ENCODE measurements around the gene CHD9NB.

Gene CHD9NB

GRCh38 chr16:53022374-53022773 is 30.3 kb downstream of the CHD9NB start:
- DNase-seq, result no peak

GRCh38 chr16:53018834-53019416 is 33.8 kb downstream of the CHD9NB start:
- no peak for DNase-seq

- no peak for DNase-seq
These were observed 38.4 kb downstream of the CHD9NB start for GRCh38 chr16:53014287-53014686.

- DNase-seq, result no peak
These were observed 45.6 kb downstream of the CHD9NB start for GRCh38 chr16:53007095-53007494.

GRCh38 chr16:52997922-52998321 is 54.8 kb downstream of the CHD9NB start:
- no peak for DNase-seq

GRCh38 chr16:52994942-52995341 is 57.8 kb downstream of the CHD9NB start:
- DNase-seq, result no peak

GRCh38 chr16:52993179-52993578 is 59.5 kb downstream of the CHD9NB start:
- no peak for DNase-seq

GRCh38 chr16:52991572-52991971 is 61.1 kb downstream of the CHD9NB start:
- no peak for DNase-seq

All from activated CD8-positive, alpha-beta memory T cell treated with anti-CD3 and anti-CD28 coated beads, Interleukin-2, amount 50 U/mL, for 4 hours (primary cell).